SK-N-SH (cell line): ENCODE measurements around the gene APOC3. TPM values are rescaled to one million over a fixed set of nuclear protein-coding genes. Genes with fewer than 3 reads are reported as not detected.
"Not testable (repeated sequence)": the region's sequence is repeated elsewhere in the genome, so short reads cannot be mapped to it uniquely, and the experiment has no call there.

ENCODE experiments used
- CTCF ChIA-PET: fragments of 300-600, 350-600 bp; formaldehyde crosslinking; extraction: SDS; loops from one replicate; lab custom pipeline; 2021; lab: Yijun Ruan, JAX
- POLR2A ChIA-PET: fragments of 350-600 bp; sonication (Branson Sonifier 250); formaldehyde crosslinking; extraction: SDS; loops from one replicate; lab custom pipeline; 2020; ENCODE audit warnings: antibody characterized with exemption, inconsistent platforms; lab: Yijun Ruan, JAX
- DNase-seq: peaks from one replicate; pipeline ENCODE4 v3.0.0; 2012
- H2AFZ ChIP-seq: fragments of 200-600 bp; sonication (generic); 2 replicates; pipeline ENCODE4 v1.8.1; 2016; ENCODE audit warnings: antibody characterized with exemption, mild to moderate bottlenecking, low read depth
- H3F3A ChIP-seq: fragments of 200-600 bp; sonication (generic); replicated peaks from 2 replicates; pipeline ENCODE3; 2016; ENCODE audit warnings: antibody characterized with exemption, mild to moderate bottlenecking; ENCODE audit not compliant: insufficient read depth
- H3K27ac ChIP-seq, 2 experiments: fragments of 200-500 bp in 1 of 2; fragments of 200-600 bp in 1 of 2; sonication (Bioruptor generic) in 1 of 2; sonication (generic), shearing (Covaris generic) in 1 of 2; 2 replicates each; pipeline versions ENCODE4 v1.5.1 to v1.6.1; 2014 to 2016; ENCODE audit warnings: low read depth in 2 of 2, inconsistent platforms in 1 of 2, low read length in 1 of 2, mild to moderate bottlenecking in 1 of 2, mixed read lengths in 1 of 2
- H3K27me3 ChIP-seq: fragments of 200-600 bp; sonication (generic), shearing (Covaris generic); 2 replicates; pipeline ENCODE4 v1.6.1; 2016; ENCODE audit warnings: mixed run types; ENCODE audit not compliant: insufficient read depth
- H3K36me3 ChIP-seq, 2 experiments: fragments of 200-500 bp in 1 of 2; fragments of 200-600 bp in 1 of 2; sonication (Bioruptor generic) in 1 of 2; sonication (generic) in 1 of 2; replicated peaks in 1 of 2; 2 replicates each; pipeline versions ENCODE3 to v1.5.1; 2014 to 2016; ENCODE audit warnings: low read length in 1 of 2, mild to moderate bottlenecking in 1 of 2; ENCODE audit not compliant: insufficient read depth in 2 of 2, control insufficient read depth in 1 of 2
- H3K4me1 ChIP-seq, 2 experiments: fragments of 200-500 bp in 1 of 2; fragments of 200-600 bp in 1 of 2; sonication (Bioruptor generic) in 1 of 2; sonication (generic), shearing (Covaris generic) in 1 of 2; 2 replicates each; pipeline versions ENCODE4 v1.5.1 to v1.6.1; 2014 to 2016; ENCODE audit warnings: low read depth in 1 of 2, low read length in 1 of 2, mixed run types in 1 of 2; ENCODE audit not compliant: insufficient read depth in 2 of 2, control insufficient read depth in 1 of 2
- H3K4me2 ChIP-seq: fragments of 200-600 bp; sonication (generic), shearing (Covaris generic); 2 replicates; pipeline ENCODE4 v1.6.1; 2017; ENCODE audit warnings: mixed run types
- H3K4me3 ChIP-seq, 2 experiments: fragments of 200-500 bp in 1 of 2; fragments of 200-600 bp in 1 of 2; sonication (Bioruptor generic) in 1 of 2; sonication (generic), shearing (Covaris generic) in 1 of 2; 2 replicates each; pipeline versions ENCODE4 v1.5.1 to v1.8.1; 2014 to 2016; ENCODE audit warnings: low read depth in 2 of 2, inconsistent platforms in 1 of 2, low read length in 1 of 2, mild to moderate bottlenecking in 1 of 2, mixed read lengths in 1 of 2, moderate library complexity in 1 of 2
- H3K79me2 ChIP-seq: fragments of 200-600 bp; sonication (generic); 2 replicates; pipeline ENCODE4 v1.8.1; 2017; ENCODE audit warnings: mild to moderate bottlenecking; ENCODE audit not compliant: insufficient read depth
- H3K9ac ChIP-seq: fragments of 200-600 bp; sonication (generic); 2 replicates; pipeline ENCODE4 v1.6.1; 2017; ENCODE audit warnings: mixed run types
- H3K9me2 ChIP-seq: fragments of 200-600 bp; sonication (generic); 2 replicates; pipeline ENCODE4 v1.6.1; 2017; ENCODE audit warnings: mixed run types
- H3K9me3 ChIP-seq: fragments of 200-600 bp; sonication (generic); 2 replicates; pipeline ENCODE4 v1.6.1; 2017; ENCODE audit warnings: mixed run types, mild to moderate bottlenecking, moderate library complexity
- H4K20me1 ChIP-seq: fragments of 200-600 bp; sonication (generic); 2 replicates; pipeline ENCODE4 v1.6.1; 2017; ENCODE audit warnings: mild to moderate bottlenecking, mixed run types; ENCODE audit not compliant: insufficient read depth
- IRF3 ChIP-seq: fragments of 150-350 bp; IDR thresholded peaks from 2 replicates; pipeline ENCODE4 v1.6.1; 2016; ENCODE audit warnings: mild to moderate bottlenecking, low read depth, low read length
- PBX3 ChIP-seq: IDR thresholded peaks from 2 replicates; pipeline ENCODE4; 2012
- RFX5 ChIP-seq: IDR thresholded peaks from 2 replicates; pipeline ENCODE4 v1.6.1; 2012; ENCODE audit warnings: mild to moderate bottlenecking, improper control_type of control experiment, low read length
- SIN3A ChIP-seq: IDR thresholded peaks from 2 replicates; pipeline ENCODE4 v1.6.1; 2012; ENCODE audit warnings: low read depth, mild to moderate bottlenecking, low read length, moderate library complexity, borderline replicate concordance
- SMC3 ChIP-seq: IDR thresholded peaks from 2 replicates; pipeline ENCODE4 v1.6.1; 2012; ENCODE audit warnings: low read depth, low read length, improper control_type of control experiment
- TAF1 ChIP-seq: IDR thresholded peaks from 2 replicates; pipeline ENCODE4 v1.6.1; 2012; ENCODE audit warnings: low read depth, mild to moderate bottlenecking, low read length, moderate library complexity, borderline replicate concordance
- TCF12 ChIP-seq: IDR thresholded peaks from 2 replicates; pipeline ENCODE4 v1.4.0; 2012
- USF1 ChIP-seq: IDR thresholded peaks from 2 replicates; pipeline ENCODE4 v1.4.0; 2012; ENCODE audit warnings: low read depth, borderline replicate concordance
- YY1 ChIP-seq: IDR thresholded peaks from 2 replicates; pipeline ENCODE4 v1.4.0; 2012; ENCODE audit warnings: low read depth, mild to moderate bottlenecking
- ZBTB33 ChIP-seq: IDR thresholded peaks from 2 replicates; pipeline ENCODE4 v1.4.0; 2012; ENCODE audit warnings: low read depth, borderline replicate concordance
- WGBS: methylation state at CpG from one replicate; pipeline ENCODE4 v1.1.6; 2017; ENCODE audit warnings: low lambda C conversion rate; 5-methylcytosine and 5-hydroxymethylcytosine counted together
- polyA plus RNA-seq, 3 experiments: library from polyadenylated mRNA; depleted of rRNA; stranded (reverse); fragments of >200 nt; gene quantifications; 2 replicates each; pipeline ENCODE4 v1.2.3, GENCODE V29; 2012

The APOC3 gene
- polyA plus RNA-seq, 1 of the 3 experiments (the other 2 are of a cell fraction), result not detected

- WGBS, result 88% methylated on average over 14 of the region's 14 CpGs
These were observed 4.3 kb downstream of the APOC3 start for GRCh38 chr11:116833816-116834534.

GRCh38 chr11:116834535-116835041 lies 4.9 kb downstream of the APOC3 start:
- 82% methylated on average over 13 of the region's 13 CpGs for WGBS
- H3F3A ChIP-seq, H3K4me2 ChIP-seq, POLR2A ChIA-PET, H4K20me1 ChIP-seq, H3K27me3 ChIP-seq, H3K27ac ChIP-seq, H3K4me3 ChIP-seq, H3K9ac ChIP-seq, H2AFZ ChIP-seq, H3K9me3 ChIP-seq, H3K9me2 ChIP-seq, H3K79me2 ChIP-seq, DNase-seq, H3K36me3 ChIP-seq: not testable (repeated sequence)
- H3K4me1 ChIP-seq, result peaks cover 0 to 16% of the 10 kb centered on the region in 2 experiments; a peak in 1 of 4 replicates
- CTCF ChIA-PET, result interaction anchor here (1.3 to 2.0 kb wide), 5 partner anchors 11 to 272 kb away, joined by 3 to 7 read pairs (median 4); no protein-coding TSS in a partner anchor

More at GRCh38 chr11:116833816-116834534, 4.3 kb downstream of the APOC3 start:
- no peak for TF ChIP-seq IRF3
- TF ChIP-seq TAF1, result no peak
- TF ChIP-seq USF1, result no peak
- TF ChIP-seq ZBTB33, result no peak
- no peak for TF ChIP-seq PBX3
- no peak for TF ChIP-seq SIN3A
- TF ChIP-seq YY1, result no peak
- no peak for TF ChIP-seq RFX5
- TF ChIP-seq SMC3, result no peak
- no peak for TF ChIP-seq TCF12
- Histone ChIP-seq H3K9me3 (no peaks in the 10 kb centered on the region), H3K9me2 (no peaks in the 10 kb centered on the region), H3K9ac (no peak overlapping the region), H3K27ac (no peak overlapping the region), H3K4me1 (peaks cover 0 to 22% of the 10 kb centered on the region in 2 experiments; a peak in 1 of 4 replicates), H3K4me3 (no peak overlapping the region), H3K4me2 (no peak overlapping the region), H3K79me2 (no peaks in the 10 kb centered on the region), H2AFZ (no peak overlapping the region), H3F3A (no peaks in the 10 kb centered on the region), H4K20me1 (no peaks in the 10 kb centered on the region), H3K36me3 (no peaks in the 10 kb centered on the region), H3K27me3 (no peaks in the 10 kb centered on the region)
- POLR2A ChIA-PET, result no interaction called here
- DNase-seq, result no peak
- CTCF ChIA-PET, result interaction anchor here (1.5 to 2.0 kb wide), 3 partner anchors 12 to 272 kb away, joined by 4 to 11 read pairs (median 6); partner anchors contain the start of gene APOA5
